Caco-2 (cell line): ENCODE measurements around the gene EPO. TPM values are rescaled to one million over a fixed set of nuclear protein-coding genes. Genes with fewer than 3 reads are reported as not detected.
"Not testable (repeated sequence)": the region's sequence is repeated elsewhere in the genome, so short reads cannot be mapped to it uniquely, and the experiment has no call there.

Experiments
- BruUV-seq: library from RNA; stranded (reverse); fragments of 400-500 nt; replicated peaks from 2 replicates; lab custom pipeline; 2021; lab: Mats Ljungman, UMichigan
- CTCF ChIA-PET: fragments of 300-600 bp; sonication (Branson Sonifier 250); formaldehyde crosslinking; loops from one replicate; lab custom pipeline; 2022; ENCODE audit warnings: antibody characterized with exemption; lab: Charles Lee
- POLR2A ChIA-PET: fragments of 300-600 bp; sonication (Branson Sonifier 250); formaldehyde crosslinking; loops from one replicate; lab custom pipeline; 2022; ENCODE audit warnings: antibody characterized with exemption; lab: Charles Lee
- DNase-seq, 2 experiments: peaks; one replicate each; pipeline versions ENCODE4 v3.0.0 to v3.0.0-alpha.2; 2020 to 2022
- H3K27me3 ChIP-seq: replicated peaks from 2 replicates; pipeline ENCODE4 v1.6.0; 2011; ENCODE audit warnings: low read length; ENCODE audit not compliant: control insufficient read depth, insufficient read depth
- H3K36me3 ChIP-seq: 2 replicates; pipeline ENCODE4 v1.5.1; 2011; ENCODE audit warnings: low read length; ENCODE audit not compliant: control insufficient read depth, insufficient read depth
- H3K4me1 ChIP-seq: fragments of 250-450 bp; sonication (Bioruptor Pico); 2 replicates; pipeline ENCODE4 v1.5.1; 2020; ENCODE audit warnings: mild to moderate bottlenecking
- H3K4me3 ChIP-seq: 2 replicates; pipeline ENCODE4 v1.5.1; 2011; ENCODE audit warnings: low read depth, mild to moderate bottlenecking, control low read depth, low read length
- H3K9me3 ChIP-seq: fragments of 250-450 bp; sonication (Bioruptor Pico); 2 replicates; pipeline ENCODE4 v1.5.1; 2020; ENCODE audit warnings: mild to moderate bottlenecking, moderate library complexity
- H3K27ac Mint-ChIP-seq: one replicate; pipeline ENCODE4 v1.8.0; 2022; ENCODE audit warnings: mixed read lengths; ENCODE audit not compliant: unreplicated experiment
- H3K27me3 Mint-ChIP-seq: one replicate; pipeline ENCODE4 v1.8.0; 2022; ENCODE audit warnings: mixed read lengths; ENCODE audit not compliant: insufficient read depth, unreplicated experiment
- H3K36me3 Mint-ChIP-seq: one replicate; pipeline ENCODE4 v1.8.0; 2022; ENCODE audit warnings: mild to moderate bottlenecking, mixed read lengths; ENCODE audit not compliant: insufficient read depth, unreplicated experiment
- H3K4me1 Mint-ChIP-seq: one replicate; pipeline ENCODE4 v1.8.0; 2022; ENCODE audit warnings: low read depth, mixed read lengths; ENCODE audit not compliant: unreplicated experiment
- H3K4me3 Mint-ChIP-seq: one replicate; pipeline ENCODE4 v1.8.0; 2022; ENCODE audit warnings: mild to moderate bottlenecking, moderate library complexity, mixed read lengths; ENCODE audit not compliant: unreplicated experiment
- H3K9me3 Mint-ChIP-seq: one replicate; pipeline ENCODE4 v1.8.0; 2022; ENCODE audit warnings: mixed read lengths; ENCODE audit not compliant: unreplicated experiment
- CTCF ChIP-seq, 2 experiments: fragments of 200-600 bp in 1 of 2; IDR thresholded peaks; 1 replicate in 1 of 2; 2 replicates in 1 of 2; pipeline versions ENCODE4 v1.5.1 to v1.8.0; 2011 to 2022; ENCODE audit warnings: antibody characterized with exemption in 1 of 2, control low read depth in 1 of 2, inconsistent platforms in 1 of 2, low read depth in 1 of 2, low read length in 1 of 2, mild to moderate bottlenecking in 1 of 2, moderate library complexity in 1 of 2; ENCODE audit not compliant: insufficient read depth in 1 of 2, severe bottlenecking in 1 of 2, unreplicated experiment in 1 of 2
- intact Hi-C: fragments of 100-400 bp; cut with micrococcal nuclease; formaldehyde crosslinking; loops from one replicate; pipeline ENCODE4 v1.10.0; 2022; ENCODE audit not compliant: unreplicated experiment
- total RNA-seq: library from RNA; stranded (reverse); gene quantifications from 2 replicates; pipeline ENCODE4 v1.2.3, GENCODE V29; 2022

EPO gene
- total RNA-seq, 1 experiment from 2014 or later, result 1.1 TPM

- ChIA-PET CTCF (interaction anchor here (0.5 to 1.7 kb wide), 2 partner anchors 9 to 107 kb away, joined by 3 to 7 read pairs; partner anchors contain the start of gene POP7), POLR2A (no interaction called here)
- peak overlapping the region; percentile 7 for H3K4me3 Mint-ChIP-seq
- H3K4me1 ChIP-seq, result peaks cover 19% of the 10 kb centered on the region
- H3K9me3 ChIP-seq, result no peaks in the 10 kb centered on the region
- peaks cover 18% of the 10 kb centered on the region for H3K4me1 Mint-ChIP-seq
- no peak for TF ChIP-seq CTCF (IDR thresholded peaks at IDR 0.05; ENCODE audit: insufficient read depth in 1 of 2, low read depth in 1 of 2, low read length in 1 of 2, severe bottlenecking in 1 of 2, unreplicated experiment in 1 of 2)
- intact Hi-C loops, result no loop called here
- no peaks in the 10 kb centered on the region; the same call in 1 of the 2 replicates for H3K36me3 ChIP-seq
- no peaks in the 10 kb centered on the region for H3K27me3 Mint-ChIP-seq
- H3K36me3 Mint-ChIP-seq, result peaks cover 18% of the 10 kb centered on the region
- no peak for DNase-seq
- no peaks in the 10 kb centered on the region for H3K27me3 ChIP-seq
- H3K4me3 ChIP-seq, result no peak overlapping the region
- no peaks in the 10 kb centered on the region for H3K9me3 Mint-ChIP-seq
- H3K27ac Mint-ChIP-seq, result no peak overlapping the region
- no TSS peak for BruUV-seq
Observed at GRCh38 chr7:100696123-100696521, 24.1 kb upstream of the EPO start.

- Histone ChIP-seq H3K9me3 (no peaks in the 10 kb centered on the region), H3K27me3 (no peaks in the 10 kb centered on the region), H3K36me3 (no peaks in the 10 kb centered on the region), H3K4me1 (peaks cover 7% of the 10 kb centered on the region), H3K4me3 (no peak overlapping the region)
- no peak for DNase-seq
- BruUV-seq, result no TSS peak
- Mint-ChIP-seq H3K27me3 (no peaks in the 10 kb centered on the region), H3K4me1 (no peaks in the 10 kb centered on the region), H3K27ac (no peak overlapping the region), H3K4me3 (no peak overlapping the region), H3K9me3 (no peaks in the 10 kb centered on the region), H3K36me3 (no peaks in the 10 kb centered on the region)
- ChIA-PET POLR2A (interaction anchor here (0.7 kb wide), 1 partner anchor 161 kb away, joined by 3 read pairs; no protein-coding TSS in a partner anchor), CTCF (no interaction called here)
- no peak for TF ChIP-seq CTCF (IDR thresholded peaks at IDR 0.05; ENCODE audit: insufficient read depth in 1 of 2, low read depth in 1 of 2, low read length in 1 of 2, severe bottlenecking in 1 of 2, unreplicated experiment in 1 of 2)
- intact Hi-C loops, result no loop called here
Observed at GRCh38 chr7:100699018-100699417, 21.2 kb upstream of the EPO start.

- CTCF ChIA-PET, POLR2A ChIA-PET: not testable (repeated sequence)
Observed at GRCh38 chr7:100701089-100701488, 19.2 kb upstream of the EPO start.

More at GRCh38 chr7:100701089-100701488, 19.2 kb upstream of the EPO start:
- H3K9me3 ChIP-seq, H3K27me3 Mint-ChIP-seq, H3K27ac Mint-ChIP-seq, intact Hi-C loops, DNase-seq, BruUV-seq, H3K27me3 ChIP-seq, H3K4me3 Mint-ChIP-seq, H3K4me1 ChIP-seq, H3K9me3 Mint-ChIP-seq, H3K4me3 ChIP-seq, H3K36me3 ChIP-seq, H3K36me3 Mint-ChIP-seq, H3K4me1 Mint-ChIP-seq: not testable (repeated sequence)
